Stomach smooth muscle (tissue), 2 donors: ENCODE measurements around the gene GNAT1.

ENCODE experiments used
- H3K27ac ChIP-seq: one replicate; pipeline ENCODE4 v1.7.0; 2013; ENCODE audit warnings: mild to moderate bottlenecking, low read length, inconsistent platforms
- H3K27me3 ChIP-seq, 2 donors: one replicate each; pipeline ENCODE4 v1.7.0; 2013; ENCODE audit warnings: low read length in 2 of 2; ENCODE audit not compliant: insufficient read depth in 2 of 2, control insufficient read depth in 1 of 2
- H3K36me3 ChIP-seq, 2 donors: one replicate each; pipeline ENCODE4 v1.7.0; 2013; ENCODE audit warnings: low read length in 2 of 2; ENCODE audit not compliant: control insufficient read depth in 2 of 2, insufficient read depth in 2 of 2
- H3K4me1 ChIP-seq: one replicate; pipeline ENCODE4 v1.7.0; 2013; ENCODE audit warnings: low read length; ENCODE audit not compliant: control insufficient read depth, insufficient read depth
- H3K4me3 ChIP-seq, 2 donors: one replicate each; pipeline ENCODE4 v1.7.0; 2013; ENCODE audit warnings: low read length in 2 of 2
- H3K9ac ChIP-seq, 2 donors: one replicate each; pipeline ENCODE4 v1.7.0; 2013; ENCODE audit warnings: low read length in 2 of 2, mild to moderate bottlenecking in 1 of 2
- H3K9me3 ChIP-seq, 2 donors: one replicate each; pipeline ENCODE4 v1.7.0; 2013; ENCODE audit warnings: low read length in 2 of 2; ENCODE audit not compliant: control insufficient read depth in 2 of 2
- donor health status: healthy.
- donor health status: Pancreatic carcinoma.

Gene GNAT1

DNA sequence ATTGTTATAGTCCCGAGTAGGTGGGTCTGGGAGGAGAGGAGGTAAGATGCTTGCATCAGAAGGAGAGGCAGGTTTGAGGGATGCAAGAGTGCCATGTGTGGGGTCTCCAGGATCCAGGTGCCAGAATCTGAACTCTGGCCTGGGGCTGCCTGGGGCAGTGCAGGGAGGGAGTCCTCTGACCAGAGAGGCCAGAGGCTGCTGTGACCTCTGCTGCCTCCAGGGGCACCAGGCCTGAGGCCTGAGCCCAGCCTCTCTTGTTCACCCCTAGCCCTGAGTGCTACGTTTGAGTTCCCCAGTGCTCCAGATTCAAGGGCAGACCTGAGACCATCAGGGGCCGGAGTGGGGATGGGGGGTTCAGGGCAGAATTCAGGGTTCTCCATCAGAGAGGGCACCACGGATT is 21.1 kb downstream of the GNAT1 start:
- no peaks in the 10 kb centered on the region for H3K9me3 ChIP-seq
- no peak overlapping the region for H3K9ac ChIP-seq
- H3K4me3 ChIP-seq = no peak overlapping the region
- no peak overlapping the region for H3K27ac ChIP-seq
- H3K4me1 ChIP-seq = no peaks in the 10 kb centered on the region
- H3K27me3 ChIP-seq = no peaks in the 10 kb centered on the region
- H3K36me3 ChIP-seq = no peaks in the 10 kb centered on the region

DNA sequence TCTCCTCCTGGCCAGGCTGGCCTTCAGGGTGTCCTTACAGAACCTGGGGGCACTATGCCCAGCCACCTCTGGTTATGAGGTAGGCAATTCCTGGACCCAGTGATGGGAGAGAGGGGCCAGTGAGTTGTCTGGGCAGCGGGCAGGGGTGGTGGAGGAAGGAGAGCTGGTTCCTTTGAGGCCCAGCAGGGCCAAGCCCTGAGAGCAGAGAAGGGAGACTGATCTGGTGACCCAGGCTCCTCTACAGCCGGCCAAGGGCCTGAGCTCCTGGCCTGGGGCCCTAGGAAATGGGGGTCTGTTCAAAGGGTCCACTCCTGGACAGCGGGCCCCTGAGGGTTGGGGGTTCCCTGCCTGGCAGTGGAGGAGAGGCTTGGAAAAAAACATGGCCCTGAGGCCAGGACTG is 21.6 kb downstream of the GNAT1 start:
- Histone ChIP-seq H3K4me3 (no peak overlapping the region), H3K36me3 (no peaks in the 10 kb centered on the region), H3K27me3 (no peaks in the 10 kb centered on the region), H3K4me1 (no peaks in the 10 kb centered on the region), H3K9me3 (no peaks in the 10 kb centered on the region), H3K27ac (no peak overlapping the region), H3K9ac (no peak overlapping the region)

DNA sequence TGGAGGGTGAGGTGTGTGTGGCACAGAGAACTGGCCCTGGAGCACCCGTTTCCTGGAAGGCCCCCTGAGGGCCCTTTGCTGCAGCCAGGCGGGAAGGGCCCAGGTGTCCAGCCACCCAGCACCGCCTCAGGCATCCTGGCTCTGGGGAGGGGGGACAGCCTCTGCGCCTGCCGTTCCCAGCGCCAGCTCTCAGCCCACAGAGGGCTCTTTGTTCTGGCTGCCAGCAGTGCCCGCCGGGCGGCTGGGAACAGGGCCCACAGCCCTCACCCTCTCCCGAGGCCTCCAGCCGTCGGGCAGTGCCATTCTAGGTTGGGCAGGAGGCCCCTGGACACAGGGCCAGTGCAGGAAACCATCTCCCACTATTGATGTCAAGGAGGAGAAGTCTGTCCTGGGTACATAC is 22.0 kb downstream of the GNAT1 start:
- Histone ChIP-seq H3K4me3 (no peak overlapping the region), H3K27me3 (no peaks in the 10 kb centered on the region), H3K9ac (no peak overlapping the region), H3K4me1 (no peaks in the 10 kb centered on the region), H3K27ac (no peak overlapping the region), H3K36me3 (no peaks in the 10 kb centered on the region), H3K9me3 (no peaks in the 10 kb centered on the region)

DNA sequence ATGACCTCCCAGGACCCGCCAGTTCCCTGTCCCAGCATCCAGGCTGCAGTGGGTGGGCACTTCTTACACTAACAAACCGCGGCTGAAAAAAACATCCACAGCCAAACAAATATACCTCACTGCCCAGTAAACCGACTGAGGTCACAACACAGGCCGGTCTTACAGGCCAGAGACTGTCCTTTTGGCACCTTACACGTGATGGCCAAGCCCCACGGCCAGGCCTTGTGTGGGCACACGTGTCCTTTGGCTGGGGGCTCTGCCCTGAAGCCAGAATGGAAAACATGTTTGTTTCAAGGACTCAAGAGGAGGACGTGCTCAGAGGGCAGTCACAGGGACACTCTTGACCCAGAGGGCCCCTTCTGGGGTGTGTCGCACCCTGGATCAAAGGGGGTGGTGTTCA is 23.4 kb downstream of the GNAT1 start:
- Histone ChIP-seq H3K27me3 (no peaks in the 10 kb centered on the region), H3K9ac (no peak overlapping the region), H3K9me3 (no peaks in the 10 kb centered on the region), H3K4me1 (no peaks in the 10 kb centered on the region), H3K36me3 (no peaks in the 10 kb centered on the region), H3K4me3 (no peak overlapping the region), H3K27ac (no peak overlapping the region)

DNA sequence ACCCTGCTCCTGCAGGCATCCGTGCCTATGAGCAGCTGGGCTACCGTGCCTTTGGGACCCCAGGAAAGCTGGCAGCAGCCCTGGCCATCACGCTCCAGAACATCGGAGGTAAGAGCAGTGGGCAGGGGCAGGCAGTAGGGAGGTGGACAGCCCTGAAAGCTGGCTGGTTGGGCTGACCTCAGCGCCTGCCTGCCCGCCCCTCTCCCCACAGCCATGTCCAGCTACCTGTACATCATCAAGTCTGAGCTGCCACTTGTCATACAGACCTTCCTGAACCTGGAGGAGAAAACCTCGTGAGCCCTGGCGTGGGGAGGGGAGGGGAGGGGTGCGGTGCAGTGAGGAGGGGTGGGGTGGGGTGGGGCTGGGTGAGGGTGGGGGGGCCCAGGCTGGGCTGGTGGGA is 24.1 kb downstream of the GNAT1 start:
- no peaks in the 10 kb centered on the region for H3K4me1 ChIP-seq
- no peak overlapping the region for H3K4me3 ChIP-seq
- no peaks in the 10 kb centered on the region for H3K36me3 ChIP-seq
- no peak overlapping the region for H3K9ac ChIP-seq
- no peaks in the 10 kb centered on the region for H3K9me3 ChIP-seq
- H3K27ac ChIP-seq = no peak overlapping the region
- no peaks in the 10 kb centered on the region for H3K27me3 ChIP-seq

DNA sequence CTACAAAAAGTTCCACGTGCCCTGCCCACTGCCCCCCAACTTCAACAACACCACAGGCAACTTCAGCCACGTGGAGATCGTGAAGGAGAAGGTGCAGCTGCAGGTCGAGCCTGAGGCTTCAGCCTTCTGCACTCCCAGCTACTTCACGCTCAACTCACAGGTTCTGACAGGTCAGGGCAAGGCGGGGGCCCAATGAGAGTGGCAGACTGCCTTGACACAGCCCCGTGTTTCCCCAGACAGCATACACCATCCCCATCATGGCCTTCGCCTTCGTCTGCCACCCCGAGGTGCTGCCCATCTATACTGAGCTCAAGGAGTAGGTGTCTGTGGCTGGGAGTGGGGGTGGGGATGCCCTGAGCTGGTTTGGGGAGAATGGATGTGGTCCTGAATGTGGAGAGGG is 26.3 kb downstream of the GNAT1 start:
- Histone ChIP-seq H3K27me3 (peaks cover 2 to 4% of the 10 kb centered on the region in 2 donors), H3K4me3 (no peak overlapping the region), H3K4me1 (no peaks in the 10 kb centered on the region), H3K27ac (no peak overlapping the region), H3K9ac (no peak overlapping the region), H3K9me3 (no peaks in the 10 kb centered on the region), H3K36me3 (no peaks in the 10 kb centered on the region)

DNA sequence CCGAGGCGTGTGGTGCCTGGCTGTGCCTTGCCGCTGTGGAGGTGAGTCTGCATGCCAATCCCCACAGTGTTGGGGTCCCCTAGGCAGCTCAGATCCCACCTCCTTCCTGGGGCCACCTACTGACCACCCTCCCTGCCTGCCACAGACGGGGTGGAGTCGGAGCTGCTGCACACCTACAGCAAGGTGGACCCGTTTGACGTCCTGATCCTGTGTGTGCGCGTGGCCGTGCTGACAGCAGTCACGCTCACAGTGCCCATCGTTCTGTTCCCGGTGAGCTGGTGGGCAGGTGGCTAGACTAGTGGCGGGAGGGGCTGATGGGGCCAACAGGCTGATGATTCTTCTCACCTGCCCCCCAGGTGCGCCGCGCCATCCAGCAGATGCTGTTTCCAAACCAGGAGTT is 27.0 kb downstream of the GNAT1 start:
- Histone ChIP-seq H3K36me3 (no peaks in the 10 kb centered on the region), H3K4me3 (no peak overlapping the region)

DNA sequence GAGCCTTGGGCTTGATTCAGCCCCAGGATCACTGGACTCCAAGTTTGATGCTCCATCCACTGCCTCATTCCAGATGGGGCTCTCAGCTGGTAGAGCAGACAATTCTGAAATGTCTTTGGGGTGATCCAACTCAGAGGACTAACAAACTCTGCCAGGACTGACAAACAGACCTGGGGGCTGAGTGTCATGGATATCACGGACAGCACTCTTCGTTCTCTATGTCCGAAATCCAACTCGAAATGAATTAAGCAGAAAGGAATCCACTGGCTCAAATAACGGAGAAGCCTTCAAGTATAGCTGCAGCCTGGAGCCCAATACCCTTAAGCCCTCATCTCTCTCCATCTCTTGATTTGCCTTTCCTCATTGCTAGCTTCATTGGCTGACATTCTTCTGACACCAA is 27.9 kb downstream of the GNAT1 start:
- Histone ChIP-seq H3K36me3 (no peaks in the 10 kb centered on the region), H3K4me1 (no peaks in the 10 kb centered on the region), H3K27me3 (peaks cover 2 to 4% of the 10 kb centered on the region in 2 donors), H3K4me3 (no peak overlapping the region), H3K27ac (no peak overlapping the region), H3K9ac (no peak overlapping the region), H3K9me3 (no peaks in the 10 kb centered on the region)

More for the DNA sequence above, 27.0 kb downstream of the GNAT1 start:
- Histone ChIP-seq H3K27me3 (peaks cover 2 to 4% of the 10 kb centered on the region in 2 donors), H3K9ac (no peak overlapping the region), H3K9me3 (no peaks in the 10 kb centered on the region), H3K4me1 (no peaks in the 10 kb centered on the region), H3K27ac (no peak overlapping the region)

DNA sequence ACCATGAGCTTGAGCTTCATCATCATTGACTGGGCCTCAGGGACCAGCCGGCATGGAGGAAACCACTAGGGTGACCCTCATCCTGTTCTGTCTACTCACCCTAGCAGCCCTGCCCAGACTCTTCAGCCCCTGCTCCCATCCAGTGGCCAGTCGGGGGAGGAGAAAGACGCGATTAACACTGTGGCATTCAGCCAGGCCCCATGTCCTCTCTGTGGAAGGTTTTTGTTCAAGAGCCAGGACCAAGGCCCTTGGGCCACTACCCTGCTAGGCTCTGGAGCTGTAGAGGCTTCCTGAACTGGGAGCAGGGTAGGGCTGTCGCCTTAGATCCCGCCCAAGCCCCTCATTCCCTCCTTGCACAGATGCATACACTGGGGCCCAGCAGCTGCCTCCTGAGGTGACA is 28.7 kb downstream of the GNAT1 start:
- Histone ChIP-seq H3K27ac (no peak overlapping the region), H3K9ac (no peak overlapping the region), H3K4me1 (no peaks in the 10 kb centered on the region), H3K27me3 (peaks cover 2 to 4% of the 10 kb centered on the region in 2 donors), H3K36me3 (no peaks in the 10 kb centered on the region), H3K4me3 (no peak overlapping the region), H3K9me3 (no peaks in the 10 kb centered on the region)

DNA sequence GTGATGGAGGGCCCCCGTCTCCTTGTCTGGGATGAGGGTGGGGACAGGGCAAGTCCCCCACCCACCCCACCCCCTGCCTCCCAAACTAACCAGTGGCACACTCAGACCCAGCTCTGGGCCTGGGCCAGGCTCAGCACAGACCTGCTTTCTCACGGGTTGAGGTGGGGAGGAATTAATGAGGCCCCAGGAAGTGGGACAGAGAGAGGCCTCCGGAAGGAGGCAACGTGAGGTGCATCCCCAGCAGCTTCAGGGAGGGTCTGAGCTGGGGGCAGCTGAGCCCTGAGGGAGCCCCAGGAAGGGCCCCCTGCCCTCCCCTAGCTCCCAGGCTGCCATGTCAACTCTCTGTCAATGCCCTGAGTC is 29.6 kb downstream of the GNAT1 start:
- Histone ChIP-seq H3K27me3 (peaks cover 2 to 4% of the 10 kb centered on the region in 2 donors), H3K36me3 (no peaks in the 10 kb centered on the region), H3K27ac (no peak overlapping the region), H3K9ac (no peak overlapping the region), H3K9me3 (no peaks in the 10 kb centered on the region), H3K4me3 (no peak overlapping the region), H3K4me1 (peaks cover 2% of the 10 kb centered on the region)

DNA sequence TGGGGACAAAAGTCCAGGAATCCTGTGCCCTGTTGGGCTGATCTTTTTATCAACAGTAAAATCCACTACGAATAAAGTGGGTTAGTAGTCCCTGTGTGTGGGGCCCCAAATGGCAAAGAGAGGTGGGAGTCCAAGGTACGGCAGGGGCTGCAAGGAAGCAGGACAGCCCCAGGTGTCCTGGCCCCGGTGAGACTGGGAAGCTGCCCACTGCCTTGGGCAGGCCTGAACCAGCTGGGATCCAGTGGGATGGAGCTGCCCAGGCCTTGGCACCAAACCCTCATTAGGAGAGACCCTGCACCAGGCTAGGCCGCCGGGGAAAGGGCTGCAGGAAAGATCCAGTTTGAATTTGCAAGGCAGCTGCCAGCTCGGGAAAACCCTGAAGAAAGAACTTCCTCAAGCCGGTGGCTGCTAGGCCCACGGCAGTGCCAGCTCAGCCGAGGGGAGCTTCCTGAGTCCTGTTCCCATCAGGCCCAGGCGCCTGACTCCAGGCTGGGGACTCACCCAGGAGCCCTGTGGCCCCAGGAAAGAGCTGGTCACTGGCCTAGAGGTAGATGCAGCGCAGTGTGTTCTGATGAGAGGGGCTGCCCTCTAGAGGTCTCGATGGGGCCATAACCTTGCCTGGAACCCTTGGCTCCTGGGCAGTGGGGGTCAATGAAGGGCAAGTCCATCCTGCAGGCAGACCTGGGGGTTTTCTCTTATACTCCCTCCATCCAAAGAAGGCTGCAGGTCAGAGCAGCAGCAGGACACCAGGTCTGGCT is 30.2 kb downstream of the GNAT1 start:
- Histone ChIP-seq H3K27me3 (peaks cover 2 to 4% of the 10 kb centered on the region in 2 donors), H3K4me1 (peaks cover 6% of the 10 kb centered on the region), H3K9me3 (no peaks in the 10 kb centered on the region), H3K4me3 (no peak overlapping the region), H3K27ac (no peak overlapping the region), H3K9ac (no peak overlapping the region), H3K36me3 (no peaks in the 10 kb centered on the region)
